C4-2B (cell line): ENCODE results near the gene ROR1.

Experiments used
- H3K27ac ChIP-seq: fragments of 450-650 bp; 2 replicates; pipeline ENCODE4 v1.5.1; 2017
- ZFX ChIP-seq: fragments of 450-650 bp; IDR thresholded peaks from 2 replicates; pipeline ENCODE4 v1.6.1; 2017
- TF ChIP-seq, protein P1 (sequence below): fragments of 450-650 bp; conservative IDR thresholded peaks from 2 replicates; pipeline ENCODE4 v1.5.1; 2017; ENCODE audit warnings: mild to moderate bottlenecking

Gene ROR1

DNA sequence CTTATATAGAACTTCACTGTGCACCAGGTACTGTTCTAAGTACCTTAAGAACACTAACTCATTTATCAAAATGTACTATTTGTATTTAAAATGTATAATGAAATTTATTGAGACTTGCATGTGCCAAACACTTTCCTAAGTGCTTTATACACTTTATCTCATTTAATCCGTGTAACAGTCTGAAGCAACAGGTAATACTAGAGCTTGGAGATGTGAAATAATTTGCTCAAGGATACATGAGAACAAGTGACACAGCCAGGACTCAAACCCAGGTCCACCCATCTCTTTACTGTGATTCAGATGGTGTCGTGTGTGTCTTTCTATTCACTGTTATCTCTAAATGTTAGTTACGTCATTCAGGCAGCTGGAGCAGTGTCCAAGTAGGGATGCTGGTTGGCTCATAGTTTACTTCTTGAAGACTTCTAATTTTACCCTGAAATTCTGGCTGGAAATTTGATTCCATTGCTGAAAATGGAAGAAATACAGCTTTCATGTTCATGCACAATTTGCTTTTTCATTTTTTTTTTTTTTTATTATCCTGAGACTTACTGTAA is 259.9 kb downstream of the ROR1 start:
- H3K27ac ChIP-seq = no peak overlapping the region
- no peak for TF ChIP-seq ZFX
- TF ChIP-seq, protein P1, sequence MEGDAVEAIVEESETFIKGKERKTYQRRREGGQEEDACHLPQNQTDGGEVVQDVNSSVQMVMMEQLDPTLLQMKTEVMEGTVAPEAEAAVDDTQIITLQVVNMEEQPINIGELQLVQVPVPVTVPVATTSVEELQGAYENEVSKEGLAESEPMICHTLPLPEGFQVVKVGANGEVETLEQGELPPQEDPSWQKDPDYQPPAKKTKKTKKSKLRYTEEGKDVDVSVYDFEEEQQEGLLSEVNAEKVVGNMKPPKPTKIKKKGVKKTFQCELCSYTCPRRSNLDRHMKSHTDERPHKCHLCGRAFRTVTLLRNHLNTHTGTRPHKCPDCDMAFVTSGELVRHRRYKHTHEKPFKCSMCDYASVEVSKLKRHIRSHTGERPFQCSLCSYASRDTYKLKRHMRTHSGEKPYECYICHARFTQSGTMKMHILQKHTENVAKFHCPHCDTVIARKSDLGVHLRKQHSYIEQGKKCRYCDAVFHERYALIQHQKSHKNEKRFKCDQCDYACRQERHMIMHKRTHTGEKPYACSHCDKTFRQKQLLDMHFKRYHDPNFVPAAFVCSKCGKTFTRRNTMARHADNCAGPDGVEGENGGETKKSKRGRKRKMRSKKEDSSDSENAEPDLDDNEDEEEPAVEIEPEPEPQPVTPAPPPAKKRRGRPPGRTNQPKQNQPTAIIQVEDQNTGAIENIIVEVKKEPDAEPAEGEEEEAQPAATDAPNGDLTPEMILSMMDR = no peak

DNA sequence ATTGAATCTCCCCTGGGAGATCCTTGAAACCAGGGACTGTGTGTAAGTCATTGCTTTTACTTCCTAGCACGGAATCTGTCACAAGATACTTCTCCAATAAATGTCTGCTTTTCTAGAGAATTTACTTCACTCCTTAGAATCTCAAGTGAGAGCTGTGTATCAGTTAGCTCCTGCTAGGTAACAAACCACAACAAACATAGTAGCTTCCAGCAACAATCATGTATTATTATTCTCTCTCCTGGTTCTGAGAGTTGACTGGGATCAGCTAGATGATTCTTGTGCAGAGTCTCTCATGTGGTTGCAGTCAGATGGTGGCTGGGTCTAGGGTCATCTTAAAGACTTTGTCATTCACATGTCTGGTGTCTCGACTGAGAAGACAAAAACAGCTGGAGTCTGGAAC is 262.7 kb downstream of the ROR1 start:
- TF ChIP-seq ZFX = no peak
- TF ChIP-seq, protein P1 = no peak
- no peak overlapping the region for H3K27ac ChIP-seq

DNA sequence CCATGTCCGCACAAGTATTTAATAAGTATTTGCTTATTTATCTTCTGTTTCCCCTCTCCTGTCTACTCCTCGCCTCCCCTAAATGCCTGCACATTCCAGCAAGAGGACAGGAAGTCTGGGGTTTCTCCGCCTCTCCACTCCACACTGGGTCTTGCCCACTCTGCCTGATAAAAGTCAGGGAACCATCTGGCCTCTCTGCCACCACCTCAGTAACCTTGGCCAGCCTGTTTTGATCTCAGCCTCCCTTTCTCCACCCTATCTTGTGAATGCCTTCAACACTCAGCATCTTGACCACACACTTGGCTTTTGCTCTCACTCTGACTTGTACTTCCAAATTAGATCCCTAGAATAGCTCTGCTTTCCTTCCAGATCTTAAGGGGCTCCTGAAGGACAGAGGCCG is 264.3 kb downstream of the ROR1 start:
- TF ChIP-seq, protein P1 = no peak
- no peak for TF ChIP-seq ZFX
- no peak overlapping the region for H3K27ac ChIP-seq

DNA sequence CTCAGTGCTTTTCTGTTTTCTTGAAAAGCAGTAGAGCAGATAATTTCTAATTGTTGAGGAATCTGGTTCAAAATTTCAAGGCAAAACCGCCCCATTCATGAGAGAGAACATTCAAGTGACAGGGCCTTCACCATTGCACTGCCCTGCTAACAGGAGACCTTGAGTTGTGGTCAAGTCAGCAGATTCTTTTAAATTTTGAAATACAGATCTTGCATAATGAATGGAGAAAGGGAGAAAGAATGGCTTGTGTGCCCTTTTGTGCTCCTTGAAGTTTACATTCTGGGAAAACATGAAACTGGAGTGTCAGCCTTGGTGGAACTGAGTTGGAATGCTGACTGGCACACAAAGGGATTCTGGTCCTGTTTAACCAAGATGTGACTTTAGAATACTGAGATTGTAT is 265.1 kb downstream of the ROR1 start:
- no peak for TF ChIP-seq ZFX
- TF ChIP-seq, protein P1 = no peak
- H3K27ac ChIP-seq = no peak overlapping the region

DNA sequence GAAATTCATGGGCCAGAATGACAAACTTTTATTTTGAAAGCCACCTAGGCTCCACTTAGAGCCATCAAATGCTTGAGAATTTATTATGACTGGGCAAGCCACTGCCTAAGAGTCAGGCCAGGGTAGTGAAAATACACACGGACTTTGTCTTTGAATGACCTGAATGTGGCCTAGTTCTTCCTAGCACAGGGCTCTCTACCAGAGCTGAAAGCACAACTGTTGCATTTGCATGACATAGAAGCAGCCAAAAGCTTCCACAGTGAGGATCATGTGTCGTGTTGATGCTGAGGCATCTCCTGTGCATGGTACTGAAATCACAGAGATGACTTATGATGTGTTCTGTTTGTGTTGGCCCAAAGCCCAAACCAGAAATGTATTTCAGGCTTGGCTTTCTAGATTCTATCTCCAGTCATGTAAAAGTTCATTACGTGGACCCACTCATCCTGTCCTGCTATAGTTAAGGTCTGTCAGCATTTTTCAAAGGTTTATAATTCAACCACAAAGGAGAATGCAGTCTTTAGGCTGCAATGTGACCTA is 265.6 kb downstream of the ROR1 start:
- no peak overlapping the region for H3K27ac ChIP-seq
- TF ChIP-seq, protein P1 = no peak
- TF ChIP-seq ZFX = no peak

DNA sequence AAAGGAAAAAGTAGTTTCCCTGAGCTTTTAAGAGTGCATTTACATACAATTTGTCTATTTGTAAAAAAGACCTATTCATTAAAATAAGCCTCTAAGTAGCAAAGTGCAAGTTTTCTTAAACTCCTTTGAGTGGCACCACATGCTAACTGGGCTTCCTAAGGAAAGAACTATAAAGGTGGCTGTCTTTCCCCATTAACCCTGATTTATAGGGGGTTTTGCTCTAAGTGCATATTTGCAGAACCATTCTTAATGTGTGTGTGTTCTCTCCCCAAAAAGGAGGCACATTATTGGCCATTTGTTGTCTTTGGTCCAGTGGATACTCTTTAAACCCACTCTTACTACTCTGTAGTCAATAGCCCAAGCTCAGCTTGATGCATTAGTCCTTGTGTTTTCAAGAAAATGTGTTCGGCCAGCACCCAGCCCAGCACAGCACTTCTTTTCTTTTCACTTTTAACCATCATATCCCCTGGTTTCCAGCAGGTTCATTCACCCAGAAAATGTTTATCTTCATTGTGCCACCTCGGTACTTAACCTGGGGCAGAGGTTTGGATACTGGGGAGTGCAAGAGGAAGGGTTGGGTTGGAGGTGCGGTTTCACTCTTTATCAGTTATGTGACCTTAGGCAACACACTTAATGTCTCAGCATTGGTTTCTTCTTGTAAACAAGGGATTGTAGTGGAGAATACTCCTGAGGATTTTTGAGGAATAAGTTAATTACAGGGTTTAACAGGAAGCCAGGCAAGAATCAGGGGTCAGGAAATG is 267.7 kb downstream of the ROR1 start:
- no peak for TF ChIP-seq ZFX
- TF ChIP-seq, protein P1 = no peak
- H3K27ac ChIP-seq = no peak overlapping the region

DNA sequence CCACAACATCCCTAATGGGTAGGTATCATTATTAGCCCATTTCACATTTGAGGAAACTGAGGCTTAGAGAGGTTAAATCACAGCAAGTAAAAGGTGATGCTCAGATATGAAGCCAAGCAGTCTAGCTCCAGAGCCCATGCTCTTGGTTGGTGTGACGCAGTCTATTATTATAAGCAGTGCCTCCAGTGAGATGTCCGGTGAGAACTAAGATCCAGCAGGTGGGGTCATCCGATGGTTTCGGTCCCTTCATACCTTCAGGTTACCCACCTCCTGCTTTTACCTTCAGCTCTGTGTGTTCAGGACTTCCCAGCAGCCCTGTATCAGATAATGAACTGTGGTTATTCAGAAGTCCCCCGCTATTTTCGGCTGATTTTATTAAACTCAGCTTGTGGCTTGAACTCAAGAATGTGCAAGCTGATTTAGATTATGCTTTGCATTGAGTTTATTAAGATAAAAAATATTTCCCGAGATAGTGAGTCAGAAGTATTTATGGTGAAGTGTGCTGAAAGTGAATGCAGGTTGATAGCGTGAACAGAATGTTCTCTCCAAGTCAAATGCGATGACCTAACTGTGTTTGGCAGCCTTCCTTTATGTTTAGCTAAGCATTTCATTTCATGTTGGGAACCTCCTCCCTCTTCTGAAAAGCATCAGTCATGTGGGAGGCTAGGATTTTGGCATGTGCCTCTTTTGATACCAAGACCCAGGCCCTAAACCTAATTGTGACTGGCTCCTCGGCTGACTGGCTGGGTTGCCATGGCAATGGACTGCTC is 268.7 kb downstream of the ROR1 start:
- no peak for TF ChIP-seq ZFX
- TF ChIP-seq, protein P1 = no peak
- H3K27ac ChIP-seq = peak overlapping the region; percentile 55; the same call in 1 of the 2 replicates
